IPS-18c (cell line): ENCODE results near the gene KCNK5.

ENCODE experiments used
- H3K4me3 ChIP-seq: 2 replicates; pipeline ENCODE4 v1.7.0; 2013; ENCODE audit warnings: low read depth, mild to moderate bottlenecking, low read length, moderate library complexity; ENCODE audit not compliant: insufficient read depth
- H3K9me3 ChIP-seq: one replicate; pipeline ENCODE4 v1.6.1; 2013; ENCODE audit warnings: mild to moderate bottlenecking, low read length, moderate library complexity; ENCODE audit not compliant: control insufficient read depth, insufficient read depth

Gene KCNK5

DNA sequence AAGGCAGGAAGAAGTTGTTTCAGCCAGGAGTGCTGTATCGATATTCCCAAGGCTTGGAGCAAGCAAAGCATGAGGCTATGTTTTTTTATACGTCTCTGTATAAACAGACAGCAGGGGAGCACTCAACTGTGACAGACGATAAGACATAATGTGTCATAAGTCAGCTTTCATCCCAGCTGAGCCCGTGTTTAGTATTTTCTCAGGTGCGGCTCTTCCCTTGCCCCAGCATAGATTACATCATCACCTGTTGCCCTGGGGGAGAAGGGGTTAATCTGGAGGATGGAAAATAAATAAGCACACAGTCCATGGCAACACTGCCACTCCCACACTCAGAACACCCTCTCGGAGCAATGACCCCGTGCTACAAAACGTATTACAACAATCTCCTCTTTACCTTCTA is 22.1 kb upstream of the KCNK5 start:
- Histone ChIP-seq H3K9me3 (no peaks in the 10 kb centered on the region), H3K4me3 (no peak overlapping the region)

DNA sequence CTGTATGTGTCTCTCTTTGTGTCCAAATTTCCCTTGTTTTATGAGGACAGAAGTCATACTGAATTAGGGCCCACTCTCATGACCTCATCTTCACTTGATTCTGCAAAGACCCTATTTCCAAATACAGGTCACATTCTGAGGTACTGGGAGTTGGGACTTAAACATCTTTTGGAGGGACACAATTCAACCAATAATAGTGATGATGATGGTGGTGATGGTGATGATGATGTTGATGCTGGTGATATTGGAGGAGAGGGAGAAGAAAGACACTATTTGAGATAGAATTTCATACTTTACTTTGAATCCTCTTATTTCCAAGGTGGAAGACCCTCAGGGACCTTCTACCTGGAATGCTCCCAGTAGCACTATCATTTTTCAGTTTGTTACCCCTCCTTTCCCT is 21.2 kb upstream of the KCNK5 start:
- H3K4me3 ChIP-seq: no peak overlapping the region
- no peaks in the 10 kb centered on the region for H3K9me3 ChIP-seq

DNA sequence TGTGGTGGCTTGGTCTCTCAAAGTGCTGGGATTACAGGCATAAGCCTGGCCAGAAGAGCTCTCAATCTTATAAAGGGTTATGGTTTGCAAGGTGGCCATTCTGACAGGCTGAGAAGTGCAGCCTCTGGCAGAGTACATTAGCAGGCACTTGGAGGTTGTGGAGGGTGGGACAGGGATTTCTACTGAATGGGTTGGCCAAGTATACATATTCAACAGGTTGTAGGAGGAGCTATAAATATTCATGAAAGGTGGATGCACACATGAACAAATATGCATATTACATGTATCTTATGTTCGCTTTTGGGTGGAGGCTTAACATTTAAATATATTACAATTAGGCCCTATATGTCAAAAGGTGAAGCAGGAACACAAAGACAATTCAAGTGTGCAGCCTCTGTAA is 20.0 kb upstream of the KCNK5 start:
- no peaks in the 10 kb centered on the region for H3K9me3 ChIP-seq
- no peak overlapping the region for H3K4me3 ChIP-seq

DNA sequence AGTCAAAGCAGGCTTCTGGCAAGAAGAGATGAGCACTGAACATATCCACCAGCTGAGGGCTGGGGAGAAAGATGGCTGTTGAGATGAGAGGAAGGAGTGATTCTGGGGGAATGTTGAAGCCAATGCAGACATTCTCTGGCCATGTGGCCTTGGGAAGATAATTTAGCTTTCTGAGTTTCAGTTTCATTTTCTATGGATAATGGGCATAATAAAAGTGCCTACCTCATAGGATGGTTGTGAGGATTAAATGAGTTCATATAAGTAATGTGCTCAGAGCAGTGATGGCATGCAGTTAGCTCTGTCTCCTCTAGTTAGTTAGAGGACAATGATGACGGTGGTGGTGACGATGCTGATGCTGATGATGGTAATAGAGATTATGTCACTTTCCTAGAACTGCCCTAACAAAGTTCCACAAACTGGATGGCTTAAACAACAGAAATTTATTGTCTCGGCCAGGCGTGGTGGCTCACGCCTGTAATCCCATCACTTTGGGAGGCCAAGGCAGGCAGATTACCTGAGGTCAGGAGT is 18.5 kb upstream of the KCNK5 start:
- Histone ChIP-seq H3K9me3 (no peaks in the 10 kb centered on the region), H3K4me3 (no peak overlapping the region)

DNA sequence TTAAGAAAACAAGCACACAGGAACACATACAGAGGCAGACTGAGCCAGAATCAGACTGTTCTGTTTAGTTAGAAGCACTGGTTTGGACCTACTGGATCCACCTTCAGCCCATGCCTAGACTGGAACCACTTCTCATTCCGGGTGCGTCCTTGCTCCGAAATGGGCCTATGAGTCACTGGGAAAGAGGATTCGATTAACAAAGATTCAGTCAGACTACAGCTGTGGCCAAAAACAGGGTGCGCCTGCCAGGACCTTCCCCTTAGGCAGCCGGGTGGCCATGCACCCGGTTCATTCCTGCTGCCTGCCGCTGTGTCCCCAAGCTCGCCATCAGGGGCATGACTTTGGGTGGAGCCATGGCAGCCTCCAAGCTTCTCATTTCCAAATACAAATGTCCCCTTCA is 14.5 kb upstream of the KCNK5 start:
- Histone ChIP-seq H3K9me3 (no peaks in the 10 kb centered on the region), H3K4me3 (no peak overlapping the region)

DNA sequence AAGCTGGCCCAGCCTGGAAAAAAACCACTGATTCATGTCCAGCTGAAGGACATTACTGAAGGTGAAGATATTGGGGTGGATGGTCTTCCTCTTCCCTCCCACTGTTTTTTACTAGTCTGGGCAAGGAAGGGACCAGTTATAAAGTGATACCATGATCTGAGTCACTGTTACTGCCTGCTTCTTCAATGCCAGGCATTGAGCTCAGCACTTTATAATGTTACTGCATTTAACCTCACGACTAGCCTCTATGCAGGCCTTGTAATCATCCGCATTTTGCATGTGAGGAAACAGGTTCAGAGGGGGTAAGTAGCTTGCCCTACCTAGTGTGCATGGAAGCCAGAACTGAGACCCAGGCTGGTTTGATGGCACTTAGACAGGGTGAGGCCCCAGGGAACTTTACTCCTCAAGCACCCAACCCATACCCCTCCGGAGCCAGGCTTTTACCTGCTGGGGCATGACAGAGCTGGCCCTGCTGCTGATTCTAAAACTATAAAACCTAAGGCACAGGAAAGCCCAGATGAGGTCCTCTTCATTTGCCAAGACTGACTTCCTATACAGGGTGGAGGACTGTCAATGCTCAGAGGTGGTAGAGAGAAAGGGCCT is 11.0 kb upstream of the KCNK5 start:
- H3K9me3 ChIP-seq: no peaks in the 10 kb centered on the region
- H3K4me3 ChIP-seq: no peak overlapping the region

DNA sequence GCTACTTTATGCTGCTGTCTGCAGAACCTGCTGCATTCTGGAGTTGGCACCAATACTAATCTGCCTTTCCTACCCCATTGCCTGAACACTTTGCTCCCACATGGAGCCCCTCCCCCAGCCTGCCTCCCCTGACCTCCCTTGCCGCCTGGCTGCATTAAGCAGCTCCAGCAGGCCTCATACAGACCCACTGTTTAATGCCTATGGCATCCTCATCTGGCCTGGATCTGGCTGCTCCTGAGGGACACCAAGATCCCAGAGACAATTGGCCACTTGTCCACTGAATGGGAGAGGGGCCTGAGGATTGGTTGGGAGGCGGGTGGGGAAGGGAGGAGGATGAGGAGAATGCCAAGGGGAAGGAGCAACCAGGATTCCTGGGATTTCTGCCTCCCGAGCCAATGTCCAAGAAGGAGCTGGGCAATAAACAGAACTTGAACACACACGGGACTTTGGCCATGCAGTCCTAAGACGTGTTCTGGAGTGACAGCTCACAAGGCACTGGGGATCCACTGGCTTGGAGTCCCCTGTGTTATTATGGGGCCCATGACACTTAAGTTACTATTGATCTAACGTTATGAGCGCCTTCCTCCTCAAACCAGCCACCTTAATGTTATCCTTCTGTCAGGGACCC is 10.4 kb upstream of the KCNK5 start:
- H3K9me3 ChIP-seq: no peaks in the 10 kb centered on the region

DNA sequence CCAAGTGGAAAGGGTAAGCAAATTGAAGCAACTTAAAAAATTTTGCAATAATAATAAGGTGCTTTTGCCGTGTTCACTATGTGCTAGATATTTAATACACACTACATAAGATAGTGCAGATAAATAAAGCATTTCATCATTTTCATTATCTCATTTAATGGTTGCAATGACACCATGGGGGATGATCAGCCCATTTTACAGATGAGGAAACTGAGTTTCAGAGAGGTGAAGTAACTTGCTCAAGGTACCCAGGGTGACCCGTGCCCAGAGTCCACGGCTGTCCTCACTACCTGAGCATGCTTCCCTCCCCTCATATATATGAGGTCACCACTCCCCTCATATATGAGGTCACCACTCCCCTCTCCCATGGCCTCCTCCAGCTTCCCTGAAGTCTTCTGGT is 7.5 kb upstream of the KCNK5 start:
- no peak overlapping the region for H3K4me3 ChIP-seq
- H3K9me3 ChIP-seq: no peaks in the 10 kb centered on the region

More for the DNA sequence above, 10.4 kb upstream of the KCNK5 start:
- no peak overlapping the region for H3K4me3 ChIP-seq

DNA sequence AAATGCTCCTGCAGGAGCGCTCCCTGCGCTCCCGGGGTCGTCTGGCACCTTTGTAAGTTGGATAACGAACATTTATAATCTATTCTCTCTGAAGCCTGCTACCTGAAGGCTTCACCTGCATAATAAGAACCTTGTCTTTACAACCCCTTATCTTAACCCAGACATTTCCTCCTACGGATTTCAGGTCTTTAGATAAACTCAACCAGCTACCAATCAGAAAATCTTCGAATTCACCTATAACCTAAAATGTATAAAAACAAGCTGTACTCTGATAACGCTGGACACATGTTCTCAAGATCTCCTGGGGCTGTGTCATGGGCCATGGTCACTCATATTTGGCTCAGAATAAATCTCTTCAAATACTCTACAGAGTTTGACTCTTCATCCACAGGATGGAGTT is 4.1 kb upstream of the KCNK5 start:
- H3K4me3 ChIP-seq: no peak overlapping the region
- H3K9me3 ChIP-seq: no peaks in the 10 kb centered on the region

DNA sequence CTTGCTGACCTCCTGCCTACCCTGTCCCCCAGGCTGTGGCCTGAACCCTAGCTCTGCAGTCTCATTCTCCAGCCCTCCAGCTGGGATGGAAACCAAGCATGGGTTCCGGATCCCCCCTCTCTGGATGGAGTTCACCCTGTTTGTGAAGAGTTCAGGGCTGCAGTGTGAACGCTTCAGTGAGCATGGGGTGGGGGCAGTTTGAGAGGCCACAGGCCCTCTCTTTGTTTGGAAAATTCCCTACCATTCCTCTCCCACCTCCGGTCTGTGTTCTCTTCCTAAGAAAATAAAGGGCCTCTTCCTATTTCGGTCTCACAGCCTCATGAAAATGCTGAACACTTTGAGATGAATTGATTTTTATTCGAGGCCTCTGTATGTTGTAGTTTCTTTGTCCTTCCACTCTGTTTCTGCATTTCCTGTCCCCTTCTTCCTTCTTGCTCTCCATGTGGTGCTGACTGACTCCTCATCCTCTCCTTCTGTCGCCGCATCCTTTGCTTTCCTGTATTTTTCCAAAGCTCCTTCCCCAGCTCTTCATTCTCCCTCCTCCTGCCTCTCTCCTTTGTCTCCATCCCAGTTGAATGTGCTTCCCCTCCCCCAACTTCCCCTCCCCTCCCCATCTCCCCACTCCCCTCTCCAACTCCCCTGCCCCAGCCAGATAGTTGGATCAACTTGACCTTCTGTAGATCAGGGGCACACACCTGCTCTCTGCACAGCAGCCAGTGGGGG is 2.4 kb upstream of the KCNK5 start:
- Histone ChIP-seq H3K9me3 (no peaks in the 10 kb centered on the region), H3K4me3 (no peak overlapping the region)

DNA sequence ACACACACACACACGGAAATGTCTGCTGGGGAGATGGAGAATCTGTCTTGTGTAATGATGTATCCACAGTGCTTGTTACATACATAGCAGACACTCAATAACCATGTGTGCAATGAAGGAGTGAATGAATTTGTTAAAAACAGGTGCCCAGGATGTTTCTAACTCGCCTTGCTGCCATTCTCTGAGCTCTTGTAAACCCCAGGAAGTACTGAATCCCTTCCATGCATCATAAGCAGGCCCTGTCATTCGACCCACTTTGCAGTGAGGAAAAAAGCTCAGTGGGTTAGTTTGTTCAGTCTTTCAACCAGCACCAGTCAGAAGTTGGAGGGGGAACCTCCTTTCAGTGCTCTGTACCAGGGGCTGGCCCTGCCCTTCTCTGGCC is 1.4 kb upstream of the KCNK5 start:
- H3K9me3 ChIP-seq: no peaks in the 10 kb centered on the region
- H3K4me3 ChIP-seq: no peak overlapping the region

DNA sequence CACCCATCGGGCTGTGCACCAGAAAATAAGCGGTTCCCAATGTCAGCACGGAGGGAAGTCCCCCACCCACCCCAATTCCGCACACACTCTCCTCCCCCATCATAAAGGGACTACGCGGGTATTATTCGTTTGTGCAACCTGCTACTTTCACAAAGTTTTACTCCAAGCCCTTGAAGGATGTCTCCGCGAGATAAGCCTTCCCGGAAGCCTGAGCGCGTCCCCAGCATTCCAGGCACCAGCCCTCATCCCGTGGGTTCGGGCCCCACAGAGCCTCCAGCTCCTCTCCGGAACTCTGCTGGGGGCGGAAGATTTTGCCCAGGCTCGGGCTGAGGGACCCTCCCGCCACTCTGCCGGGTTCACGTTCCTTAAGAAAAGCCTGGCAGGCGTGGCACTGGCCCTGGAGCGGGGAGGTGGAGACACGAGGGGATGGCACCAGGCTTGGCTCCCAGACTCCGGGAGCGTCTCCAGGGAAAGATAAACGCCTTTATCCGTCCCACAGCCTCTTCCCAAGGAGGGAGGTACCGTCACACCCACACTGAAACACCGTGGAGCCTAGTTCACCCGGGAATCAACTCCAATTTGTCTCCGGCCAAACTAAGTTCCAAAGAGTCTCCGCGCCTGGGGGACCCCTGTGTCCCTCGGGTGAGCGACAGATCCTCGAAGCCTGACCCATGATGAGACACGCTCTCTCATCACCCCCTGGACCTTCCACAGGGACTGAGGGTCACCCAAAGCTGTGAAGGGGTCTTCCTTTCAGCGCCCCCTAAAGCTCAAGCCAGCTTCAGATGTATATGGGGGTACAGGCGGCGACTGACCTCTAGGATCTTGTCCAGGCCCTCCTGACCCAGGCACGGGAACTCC is 934 bp downstream of the KCNK5 start:
- Histone ChIP-seq H3K4me3 (peak overlapping the region; percentile 89), H3K9me3 (no peaks in the 10 kb centered on the region)

DNA sequence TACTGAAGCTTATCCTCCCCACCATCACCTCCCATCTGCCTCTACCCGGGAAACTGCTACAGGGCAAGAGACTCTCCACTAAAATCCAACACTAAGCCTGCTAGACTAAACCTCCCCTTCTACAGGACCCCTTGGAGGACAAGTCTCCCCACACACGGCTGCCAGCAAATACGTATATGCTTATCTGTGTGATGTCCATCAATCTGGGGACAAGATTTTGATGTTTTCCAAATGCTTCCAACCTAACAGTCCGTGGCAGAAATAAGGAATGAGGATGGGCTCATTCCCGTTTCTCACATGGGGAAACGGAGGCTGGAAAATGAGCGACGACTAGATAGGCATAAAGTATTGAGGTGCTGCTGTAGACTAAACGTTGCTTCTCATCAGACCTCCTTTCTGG is 1.8 kb downstream of the KCNK5 start:
- Histone ChIP-seq H3K4me3 (peak overlapping the region; percentile 89; the same call in 1 of the 2 replicates), H3K9me3 (no peaks in the 10 kb centered on the region)

DNA sequence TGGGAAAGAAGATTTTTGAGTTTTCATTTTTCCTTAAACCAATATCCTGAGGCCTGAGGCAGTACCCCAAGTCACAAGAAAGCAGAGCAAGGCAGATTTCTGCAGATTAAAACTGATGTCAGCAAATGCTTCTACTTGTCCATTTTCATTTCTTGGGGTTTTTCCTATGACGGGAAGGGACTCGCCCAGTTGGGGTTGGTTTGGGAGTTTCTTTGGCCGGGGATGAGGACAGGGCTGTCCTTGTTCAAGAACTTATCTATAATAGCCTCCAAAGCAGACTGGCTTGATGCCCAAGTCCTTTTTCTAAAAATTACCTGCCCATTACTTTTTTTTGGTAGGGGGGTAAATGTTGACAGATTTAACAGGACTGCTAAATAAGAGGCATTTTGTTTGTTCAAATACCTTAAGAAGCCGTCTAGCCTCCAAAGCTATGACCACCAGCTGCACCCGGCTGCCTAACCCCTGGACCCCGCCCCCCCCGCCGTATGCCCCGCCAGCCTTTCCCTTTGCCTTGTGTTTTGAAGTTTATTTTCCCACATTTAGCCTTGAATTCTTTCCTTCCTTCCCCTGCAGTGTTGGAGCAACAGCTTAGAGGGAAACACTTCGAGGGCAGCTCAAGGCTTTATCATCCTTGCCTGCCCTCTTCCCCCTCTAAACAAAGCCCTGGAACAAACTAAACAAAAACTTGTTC is 2.5 kb downstream of the KCNK5 start:
- H3K4me3 ChIP-seq: peak overlapping the region; percentile 31; the same call in 1 of the 2 replicates

DNA sequence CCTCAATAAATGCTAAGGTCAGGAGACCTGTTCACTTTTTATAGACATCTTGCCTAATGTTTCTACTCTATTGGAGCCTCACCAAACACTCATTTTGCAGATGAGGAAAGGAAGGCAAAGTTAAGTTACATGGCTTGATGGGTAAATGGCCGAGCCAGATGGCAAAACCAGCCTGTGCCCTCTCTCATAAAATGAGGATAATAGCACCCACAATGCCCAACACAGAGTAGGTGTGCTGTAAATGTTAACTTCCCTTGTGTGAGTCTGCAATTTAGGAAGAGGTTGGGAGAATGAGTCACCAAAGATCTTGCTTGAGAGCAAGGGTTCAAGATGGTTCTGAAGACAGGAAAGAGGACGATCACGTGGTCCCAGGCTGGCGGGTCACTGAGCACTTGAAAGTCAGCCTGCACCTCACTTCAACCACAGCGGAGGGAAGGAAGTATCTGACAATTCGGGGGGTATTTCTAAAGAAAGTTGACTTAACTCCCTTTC is 3.3 kb downstream of the KCNK5 start:
- no peaks in the 10 kb centered on the region for H3K9me3 ChIP-seq
- H3K4me3 ChIP-seq: no peak overlapping the region

More for the DNA sequence above, 2.5 kb downstream of the KCNK5 start:
- no peaks in the 10 kb centered on the region for H3K9me3 ChIP-seq

DNA sequence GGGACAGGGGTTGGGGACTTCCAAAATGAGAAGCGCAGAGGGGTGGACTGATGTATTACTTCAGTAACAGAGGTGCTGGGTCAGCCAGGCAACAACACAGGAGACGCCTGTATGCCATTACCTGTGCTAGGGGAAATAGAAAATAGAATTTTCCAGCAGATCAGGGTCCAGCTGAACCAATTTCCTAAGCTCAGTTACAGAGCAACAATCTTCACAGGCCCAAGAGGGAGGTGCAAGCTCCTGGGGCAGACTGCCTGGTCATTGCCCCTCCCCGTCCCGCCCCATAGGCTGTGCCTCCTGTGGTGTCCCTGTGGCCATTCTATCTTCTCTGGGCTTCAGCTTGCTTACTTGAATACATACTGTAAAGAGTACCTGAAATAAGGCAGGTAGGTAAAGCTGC is 3.7 kb downstream of the KCNK5 start:
- H3K9me3 ChIP-seq: no peaks in the 10 kb centered on the region
- no peak overlapping the region for H3K4me3 ChIP-seq
